MM.1S (cell line): ENCODE results near the gene FLII.

Experiments used
- DNase-seq: peaks from one replicate; pipeline ENCODE4 v3.0.0-alpha.2; 2015
- H2AFZ ChIP-seq: fragments of 300-600 bp; sonication (generic); 2 replicates; pipeline ENCODE4 v1.6.0; 2016; ENCODE audit warnings: antibody characterized with exemption, low read length
- H3F3A ChIP-seq: fragments of 300-600 bp; sonication (generic); 2 replicates; pipeline ENCODE4 v1.6.1; 2016; ENCODE audit warnings: mild to moderate bottlenecking, antibody characterized with exemption, low read length, moderate library complexity, mixed read lengths; ENCODE audit not compliant: insufficient read depth
- H3K27ac ChIP-seq: fragments of 300-600 bp; sonication (generic); 2 replicates; pipeline ENCODE4 v1.5.1; 2016; ENCODE audit warnings: mild to moderate bottlenecking, low read length
- H3K27me3 ChIP-seq: fragments of 300-600 bp; sonication (generic); replicated peaks from 2 replicates; pipeline ENCODE4 v1.6.0; 2016; ENCODE audit warnings: low read length; ENCODE audit not compliant: insufficient read depth
- H3K36me3 ChIP-seq: fragments of 300-600 bp; sonication (generic); replicated peaks from 2 replicates; pipeline ENCODE4 v1.6.1; 2016; ENCODE audit warnings: mild to moderate bottlenecking, low read length, mixed read lengths; ENCODE audit not compliant: insufficient read depth
- H3K4me1 ChIP-seq: fragments of 300-600 bp; sonication (generic); 2 replicates; pipeline ENCODE4 v1.6.1; 2016; ENCODE audit warnings: low read length, mixed read lengths
- H3K4me2 ChIP-seq: fragments of 300-600 bp; sonication (generic); 2 replicates; pipeline ENCODE4 v1.6.0; 2016; ENCODE audit warnings: low read depth, low read length
- H3K4me3 ChIP-seq: fragments of 300-600 bp; sonication (generic); 2 replicates; pipeline ENCODE4 v1.5.1; 2016; ENCODE audit warnings: low read length, mixed read lengths
- H3K79me2 ChIP-seq: fragments of 300-600 bp; sonication (generic); 2 replicates; pipeline ENCODE4 v1.6.1; 2016; ENCODE audit warnings: mixed run types, low read length, mixed read lengths
- H3K9ac ChIP-seq: fragments of 300-600 bp; sonication (generic); 2 replicates; pipeline ENCODE4 v1.6.1; 2016; ENCODE audit warnings: low read length, mixed read lengths
- H3K9me2 ChIP-seq: fragments of 300-600 bp; sonication (generic); replicated peaks from 2 replicates; pipeline ENCODE4 v1.6.1; 2016; ENCODE audit warnings: mild to moderate bottlenecking, low read length, mixed read lengths; ENCODE audit not compliant: insufficient read depth
- H3K9me3 ChIP-seq: fragments of 300-600 bp; sonication (generic); replicated peaks from 2 replicates; pipeline ENCODE4 v1.6.1; 2016; ENCODE audit warnings: mild to moderate bottlenecking, low read length, mixed read lengths; ENCODE audit not compliant: insufficient read depth
- H4K20me1 ChIP-seq: fragments of 300-600 bp; sonication (generic); 2 replicates; pipeline ENCODE4 v1.6.1; 2016; ENCODE audit warnings: mild to moderate bottlenecking, low read length, moderate library complexity, mixed read lengths; ENCODE audit not compliant: insufficient read depth
- EZH2 ChIP-seq: fragments of 300-600 bp; sonication (generic); optimal IDR thresholded peaks from 2 replicates; pipeline ENCODE3; 2017; ENCODE audit warnings: low read depth, mild to moderate bottlenecking, antibody characterized with exemption, low read length, mixed read lengths
- EZH2phosphoT487 ChIP-seq: fragments of 300-600 bp; sonication (generic); IDR thresholded peaks from 2 replicates; pipeline ENCODE4 v1.6.1; 2018; ENCODE audit warnings: antibody characterized with exemption, low read length
- TF ChIP-seq, protein P1 (sequence below): fragments of 300-600 bp; sonication (generic); IDR thresholded peaks from 2 replicates; pipeline ENCODE4 v1.5.1; 2016; ENCODE audit warnings: antibody characterized with exemption, low read length, mixed read lengths

FLII gene

DNA sequence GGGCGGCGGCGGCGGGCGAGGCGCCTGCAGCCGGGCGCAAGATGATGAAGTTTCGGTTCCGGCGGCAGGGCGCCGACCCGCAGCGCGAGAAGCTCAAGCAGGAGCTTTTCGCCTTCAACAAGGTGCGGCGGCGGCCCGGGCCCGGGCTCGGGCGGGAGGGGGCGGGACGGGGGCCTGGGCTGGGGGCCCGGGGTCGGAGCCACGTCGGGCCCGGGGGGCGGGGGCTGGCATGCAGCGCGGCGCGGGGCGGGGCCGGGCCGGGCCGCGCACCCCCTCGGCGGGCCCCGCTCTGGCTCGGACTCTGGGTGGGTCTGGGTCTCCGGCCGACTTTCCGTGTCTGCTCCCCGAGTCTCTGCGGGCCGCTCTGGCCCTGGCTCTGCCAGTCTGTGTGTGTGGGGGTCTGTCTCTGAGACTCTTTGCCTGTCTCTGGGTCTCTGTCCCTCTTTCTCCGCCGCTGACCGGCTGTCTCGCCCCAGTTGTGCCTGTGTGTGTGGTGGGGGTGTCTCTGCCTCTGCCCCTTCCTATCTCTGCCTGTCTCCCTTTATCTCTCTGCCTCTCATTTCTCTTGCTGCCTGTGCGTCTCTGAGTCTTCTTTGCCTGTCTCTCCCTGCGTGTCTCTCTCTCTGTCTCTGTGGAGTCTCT, 32.8 kb downstream of the FLII start:
- no peaks in the 10 kb centered on the region for H4K20me1 ChIP-seq

DNA sequence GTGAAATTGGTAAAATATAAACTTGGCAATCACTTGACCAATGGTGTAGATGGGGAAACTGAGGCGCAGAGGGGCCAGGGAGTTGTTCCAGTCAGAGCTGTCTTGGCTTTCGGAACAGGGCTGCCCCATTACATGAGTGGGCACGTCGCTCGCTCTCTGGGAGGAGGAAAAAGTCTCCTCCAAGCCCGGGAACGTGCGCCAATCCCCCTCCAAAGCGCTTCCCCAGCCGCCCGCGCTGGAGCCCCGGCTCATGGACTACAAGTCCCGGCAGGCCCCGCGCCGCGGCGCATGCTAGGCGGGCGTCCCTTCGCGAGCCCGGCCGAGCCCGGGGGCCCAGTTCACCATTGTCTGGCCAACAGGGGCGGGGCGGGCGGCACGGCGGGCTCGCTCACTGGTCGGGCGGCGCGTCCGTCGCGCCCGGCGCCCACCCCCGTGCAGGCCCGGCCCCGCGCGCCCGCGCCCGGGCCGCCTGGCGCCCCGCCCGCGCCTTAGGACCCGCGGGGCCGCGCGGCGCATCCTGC, 33.4 kb downstream of the FLII start, which contains the start of gene LLGL1:
TSS of gene LLGL1 (plus strand) at position 515 of the 521 bp plus-strand sequence. CDS start 48 bp downstream, outside the sequence.
- Histone ChIP-seq H3K27ac (no peak within 1 kb of the TSS), H3K4me1 (no peaks in the 10 kb centered on the region), H3K9me3 (no peaks in the 10 kb centered on the region), H3K27me3 (no peaks in the 10 kb centered on the region), H3K79me2 (0 out of 2 replicates have a peak, but pooled peaks cover 4% of the 10 kb centered on the region), H3F3A (no peaks in the 10 kb centered on the region), H4K20me1 (no peaks in the 10 kb centered on the region), H3K36me3 (no peaks in the 10 kb centered on the region), H3K4me2 (peak within 1 kb of the TSS; percentile 93), H3K4me3 (peak within 1 kb of the TSS; percentile 69), H2AFZ (peak within 1 kb of the TSS; percentile 83), H3K9ac (peak within 1 kb of the TSS; percentile 39; the same call in 1 of the 2 replicates), H3K9me2 (no peaks in the 10 kb centered on the region)
- DNase-seq = peak; percentile 95
- TF ChIP-seq, protein P1, sequence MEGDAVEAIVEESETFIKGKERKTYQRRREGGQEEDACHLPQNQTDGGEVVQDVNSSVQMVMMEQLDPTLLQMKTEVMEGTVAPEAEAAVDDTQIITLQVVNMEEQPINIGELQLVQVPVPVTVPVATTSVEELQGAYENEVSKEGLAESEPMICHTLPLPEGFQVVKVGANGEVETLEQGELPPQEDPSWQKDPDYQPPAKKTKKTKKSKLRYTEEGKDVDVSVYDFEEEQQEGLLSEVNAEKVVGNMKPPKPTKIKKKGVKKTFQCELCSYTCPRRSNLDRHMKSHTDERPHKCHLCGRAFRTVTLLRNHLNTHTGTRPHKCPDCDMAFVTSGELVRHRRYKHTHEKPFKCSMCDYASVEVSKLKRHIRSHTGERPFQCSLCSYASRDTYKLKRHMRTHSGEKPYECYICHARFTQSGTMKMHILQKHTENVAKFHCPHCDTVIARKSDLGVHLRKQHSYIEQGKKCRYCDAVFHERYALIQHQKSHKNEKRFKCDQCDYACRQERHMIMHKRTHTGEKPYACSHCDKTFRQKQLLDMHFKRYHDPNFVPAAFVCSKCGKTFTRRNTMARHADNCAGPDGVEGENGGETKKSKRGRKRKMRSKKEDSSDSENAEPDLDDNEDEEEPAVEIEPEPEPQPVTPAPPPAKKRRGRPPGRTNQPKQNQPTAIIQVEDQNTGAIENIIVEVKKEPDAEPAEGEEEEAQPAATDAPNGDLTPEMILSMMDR = no peak
- TF ChIP-seq EZH2phosphoT487 (no peak), EZH2 (no peak)

More for the DNA sequence above, 32.8 kb downstream of the FLII start:
- Histone ChIP-seq H3K9me3 (no peaks in the 10 kb centered on the region), H3K27ac (no peak overlapping the region), H2AFZ (peak overlapping the region; percentile 83), H3K79me2 (0 out of 2 replicates have a peak, but pooled peaks cover 4% of the 10 kb centered on the region), H3K4me3 (peak overlapping the region; percentile 69), H3F3A (no peaks in the 10 kb centered on the region), H3K4me1 (no peaks in the 10 kb centered on the region), H3K4me2 (peak overlapping the region; percentile 78), H3K9ac (peak overlapping the region; percentile 39; the same call in 1 of the 2 replicates), H3K27me3 (no peaks in the 10 kb centered on the region), H3K36me3 (no peaks in the 10 kb centered on the region), H3K9me2 (no peaks in the 10 kb centered on the region)
- no peak for TF ChIP-seq EZH2phosphoT487
- TF ChIP-seq, protein P1 = no peak
- TF ChIP-seq EZH2 = no peak
- no peak for DNase-seq

DNA sequence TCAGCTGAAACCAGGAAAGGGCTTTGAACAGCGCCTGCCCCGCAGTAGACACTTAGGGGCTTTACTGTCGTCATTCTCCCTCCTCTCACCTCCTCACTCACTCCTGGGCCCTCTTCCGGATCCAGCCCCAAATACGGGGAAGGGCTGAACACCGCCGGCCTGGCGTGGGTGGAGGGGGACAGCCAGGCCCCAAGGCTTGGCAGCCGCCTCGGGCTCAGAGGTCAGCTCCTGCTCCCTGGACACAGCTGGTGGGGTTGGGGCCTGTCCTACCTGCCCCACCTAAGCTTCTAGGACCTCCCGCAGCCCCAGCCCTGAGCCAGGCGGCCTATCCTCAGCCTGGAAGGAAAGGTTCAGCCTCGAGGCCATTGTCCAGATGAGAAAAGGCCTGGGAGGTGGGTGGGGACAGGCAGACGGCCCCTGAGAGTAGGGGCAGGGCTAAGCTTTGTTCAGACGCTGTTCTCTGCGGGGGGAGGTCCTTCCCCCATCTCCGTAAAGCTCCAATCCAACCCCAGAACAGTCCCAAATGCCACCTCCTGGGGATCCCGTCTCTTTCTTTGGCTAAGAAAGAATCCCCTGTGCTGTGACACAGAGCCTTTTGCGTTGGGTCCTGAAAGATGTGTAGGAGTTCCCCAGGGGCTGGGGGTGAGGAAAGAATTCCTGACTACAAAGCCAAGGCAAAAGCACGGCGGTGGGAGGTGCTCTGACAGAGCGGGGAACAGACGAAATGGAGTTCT, 34.0 kb downstream of the FLII start:
- Histone ChIP-seq H3F3A (no peaks in the 10 kb centered on the region), H3K9ac (no peak overlapping the region), H3K4me1 (no peaks in the 10 kb centered on the region)

More for the DNA sequence above, 34.0 kb downstream of the FLII start:
- peak overlapping the region; percentile 82 for H2AFZ ChIP-seq
- no peak overlapping the region for H3K27ac ChIP-seq
- H3K9me2 ChIP-seq = no peaks in the 10 kb centered on the region
- H3K27me3 ChIP-seq = no peaks in the 10 kb centered on the region
- no peaks in the 10 kb centered on the region for H4K20me1 ChIP-seq
- 0 out of 2 replicates have a peak, but pooled peaks cover 4% of the 10 kb centered on the region for H3K79me2 ChIP-seq
- no peaks in the 10 kb centered on the region for H3K36me3 ChIP-seq
- DNase-seq = no peak
- H3K4me3 ChIP-seq = peak overlapping the region; percentile 53; the same call in 1 of the 2 replicates
- peak overlapping the region; percentile 93 for H3K4me2 ChIP-seq
- TF ChIP-seq EZH2phosphoT487 (no peak), EZH2 (no peak)
- TF ChIP-seq, protein P1 = no peak
- no peaks in the 10 kb centered on the region for H3K9me3 ChIP-seq
